Common myeloid progenitor, CD34-positive (primary cell): ENCODE measurements around the gene KPNA2.
"Not testable (repeated sequence)": the region's sequence is repeated elsewhere in the genome, so short reads cannot be mapped to it uniquely, and the experiment has no call there.

Experiments used
- CTCF ChIA-PET: fragments of 350-600 bp; sonication (Branson Sonifier 250); formaldehyde crosslinking; loops from one replicate; lab custom pipeline; 2021; ENCODE audit warnings: antibody characterized with exemption; lab: Charles Lee
- POLR2A ChIA-PET: fragments of 350-600 bp; sonication (Branson Sonifier 250); formaldehyde crosslinking; loops from one replicate; lab custom pipeline; 2021; ENCODE audit warnings: antibody characterized with exemption; lab: Charles Lee
- DNase-seq, 3 donors: peaks; one replicate each; pipeline versions ENCODE4 v3.0.0 to v3.0.0-alpha.2; 2013
- H3K27ac ChIP-seq, 2 experiments: 1 replicate in 1 of 2; 2 replicates in 1 of 2; pipeline ENCODE4 v1.7.0; 2013; ENCODE audit warnings: inconsistent platforms in 2 of 2, low read length in 2 of 2, mild to moderate bottlenecking in 2 of 2, low read depth in 1 of 2, moderate library complexity in 1 of 2; ENCODE audit not compliant: severe bottlenecking in 2 of 2, insufficient read depth in 1 of 2, poor library complexity in 1 of 2
- H3K27me3 ChIP-seq, 5 experiments: replicated peaks in 2 of 5; 1 replicate in 3 of 5; 2 replicates in 2 of 5; pipeline versions ENCODE4 v1.6.1 to v1.7.0; 2013; ENCODE audit warnings: low read length in 4 of 5, mild to moderate bottlenecking in 2 of 5, moderate library complexity in 2 of 5, inconsistent platforms in 1 of 5; ENCODE audit not compliant: insufficient read depth in 5 of 5, control insufficient read depth in 4 of 5
- H3K36me3 ChIP-seq, 4 experiments: 1 replicate in 2 of 4; 2 replicates in 2 of 4; pipeline versions ENCODE4 v1.6.1 to v1.7.0; 2013; ENCODE audit warnings: low read length in 3 of 4, control low read depth in 1 of 4, mild to moderate bottlenecking in 1 of 4; ENCODE audit not compliant: control insufficient read depth in 4 of 4, insufficient read depth in 4 of 4
- H3K4me1 ChIP-seq, 4 experiments: 1 replicate in 3 of 4; 2 replicates in 1 of 4; pipeline versions ENCODE4 v1.6.1 to v1.7.1; 2013; ENCODE audit warnings: low read length in 3 of 4, mild to moderate bottlenecking in 3 of 4, control low read depth in 1 of 4, inconsistent platforms in 1 of 4, moderate library complexity in 1 of 4; ENCODE audit not compliant: control insufficient read depth in 4 of 4, insufficient read depth in 4 of 4; ENCODE audit errors: control extremely low read depth in 1 of 4
- H3K4me3 ChIP-seq, 7 experiments: 1 replicate in 4 of 7; 2 replicates in 3 of 7; pipeline versions ENCODE4 v1.5.1 to v1.7.0; 2013; ENCODE audit warnings: mild to moderate bottlenecking in 7 of 7, low read length in 6 of 7, moderate library complexity in 6 of 7, inconsistent platforms in 2 of 7, low read depth in 2 of 7, control low read depth in 1 of 7; ENCODE audit not compliant: insufficient read depth in 4 of 7, control insufficient read depth in 1 of 7; ENCODE audit errors: extremely low read depth in 1 of 7
- H3K9me3 ChIP-seq, 5 experiments: 1 replicate in 4 of 5; 2 replicates in 1 of 5; pipeline versions ENCODE4 v1.6.1 to v1.7.1; 2013; ENCODE audit warnings: low read length in 4 of 5, mild to moderate bottlenecking in 2 of 5, inconsistent platforms in 1 of 5, low read depth in 1 of 5, moderate library complexity in 1 of 5; ENCODE audit not compliant: control insufficient read depth in 4 of 5, insufficient read depth in 2 of 5; ENCODE audit errors: control extremely low read depth in 1 of 5
- WGBS: methylation state at CpG from one replicate; pipeline ENCODE4 v1.1.5; 2013; ENCODE audit not compliant: insufficient coverage; 5-methylcytosine and 5-hydroxymethylcytosine counted together

Gene KPNA2

DNA sequence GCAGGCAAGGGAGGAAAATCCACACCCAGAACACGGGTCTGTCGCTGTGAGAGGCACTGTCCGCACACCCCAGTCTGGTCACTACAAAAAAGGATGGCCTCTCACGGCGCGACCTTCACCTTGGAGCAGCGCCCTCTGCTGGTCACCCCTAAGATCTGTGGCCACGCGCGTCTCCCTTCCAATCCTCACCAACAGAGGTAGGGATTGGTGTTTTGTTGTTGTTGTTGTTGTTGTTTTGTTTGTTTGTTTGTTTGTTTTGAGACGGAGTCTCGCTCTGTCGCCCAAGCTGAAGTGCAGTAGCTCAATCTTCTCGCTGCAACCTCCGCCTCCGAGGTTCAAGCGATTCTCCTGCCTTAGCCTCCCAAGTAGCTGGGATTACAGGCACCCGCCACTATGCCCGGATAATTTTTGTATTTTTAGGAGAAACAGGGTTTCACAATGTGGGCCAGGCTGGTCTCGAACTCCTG lies 24.3 kb upstream of the KPNA2 start:
- Histone ChIP-seq H3K4me3 (peak overlapping the region; percentile 7 to 77 (median 68)), H3K4me1 (peaks cover 0 to 4% (median 2%) of the 10 kb centered on the region in 4 experiments), H3K27ac (no peak overlapping the region), H3K9me3 (no peaks in the 10 kb centered on the region), H3K27me3 (no peaks in the 10 kb centered on the region), H3K36me3 (no peaks in the 10 kb centered on the region)
- WGBS = 84% methylated on average over 10 of the region's 20 CpGs
- CTCF ChIA-PET = interaction anchor here (1.1 to 1.5 kb wide), 3 partner anchors 9 to 47 kb away, joined by 3 to 5 read pairs (median 3); no protein-coding TSS in a partner anchor
- POLR2A ChIA-PET = no interaction called here
- peak in 2 of 3 donors; percentile 61 to 68 for DNase-seq

GRCh38 chr17:68013385-68013784 lies 22.1 kb upstream of the KPNA2 start:
- Histone ChIP-seq H3K27me3 (no peaks in the 10 kb centered on the region), H3K4me1 (peaks cover 0 to 4% (median 2%) of the 10 kb centered on the region in 4 experiments), H3K4me3 (no peak overlapping the region), H3K36me3 (no peaks in the 10 kb centered on the region), H3K27ac (no peak overlapping the region), H3K9me3 (no peaks in the 10 kb centered on the region)
- CTCF ChIA-PET = interaction anchor here (1.1 kb wide), 1 partner anchor 10 kb away, joined by 5 read pairs; no protein-coding TSS in a partner anchor
- POLR2A ChIA-PET = no interaction called here
- DNase-seq = no peak

DNA sequence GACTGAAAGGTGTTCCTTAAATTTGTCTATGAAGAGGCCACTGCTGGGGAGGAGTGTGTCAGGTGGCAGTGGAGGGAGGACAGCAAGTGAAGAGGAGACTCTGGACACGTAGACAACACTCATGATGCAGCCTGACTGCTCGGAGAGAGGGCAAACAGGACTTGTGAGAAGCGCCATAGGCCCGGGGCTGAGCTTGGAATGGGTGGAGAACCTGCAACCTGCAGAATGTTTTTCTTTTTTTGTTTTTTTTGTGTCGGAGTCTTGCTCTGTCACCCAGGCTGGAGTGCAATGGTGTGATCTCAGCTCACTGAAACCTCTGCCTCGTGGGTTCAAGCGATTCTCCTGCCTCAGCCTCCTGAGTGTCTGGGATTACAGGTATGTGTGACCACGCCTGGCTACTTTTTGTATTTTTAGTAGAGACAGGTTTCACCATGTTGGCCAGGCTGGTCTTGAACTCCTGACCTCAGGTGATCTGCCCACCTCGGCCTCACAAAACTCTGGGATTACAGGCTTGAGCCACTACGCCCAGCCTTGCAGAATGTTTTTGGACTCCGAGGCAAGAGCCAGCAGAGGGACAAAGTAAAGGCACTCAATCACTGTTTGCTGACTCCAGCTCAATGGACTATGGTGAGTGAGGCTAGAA lies 20.3 kb upstream of the KPNA2 start:
- ChIA-PET CTCF (no interaction called here), POLR2A (no interaction called here)
- H3K36me3 ChIP-seq = no peaks in the 10 kb centered on the region
- WGBS = 98% methylated on average over 10 of the region's 11 CpGs
- H3K4me3 ChIP-seq = no peak overlapping the region
- H3K27ac ChIP-seq = no peak overlapping the region
- no peaks in the 10 kb centered on the region for H3K27me3 ChIP-seq
- DNase-seq = no peak
- peaks cover 0 to 4% (median 4%) of the 10 kb centered on the region in 4 experiments for H3K4me1 ChIP-seq
- no peaks in the 10 kb centered on the region for H3K9me3 ChIP-seq

DNA sequence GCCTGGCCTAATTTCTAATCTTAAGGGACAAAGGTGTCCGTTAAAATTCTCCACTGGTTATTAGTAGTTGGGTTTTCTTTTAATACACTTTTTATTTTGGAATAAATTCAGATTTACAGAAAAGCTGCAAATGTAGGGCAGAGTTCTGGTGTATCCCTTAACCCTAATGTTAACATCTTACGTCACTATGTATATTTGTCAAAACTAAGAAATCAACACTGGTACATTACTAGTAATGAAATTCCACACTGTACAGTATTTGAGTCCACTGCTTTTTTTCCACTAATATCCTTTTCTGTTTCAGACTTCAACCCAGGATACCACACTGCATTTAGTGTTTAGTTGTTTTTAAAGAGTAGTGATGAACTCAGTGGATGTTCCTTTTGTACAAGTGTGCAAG lies 18.7 kb upstream of the KPNA2 start:
- Histone ChIP-seq H3K27me3 (no peaks in the 10 kb centered on the region), H3K27ac (no peak overlapping the region), H3K36me3 (no peaks in the 10 kb centered on the region), H3K4me1 (peaks cover 0 to 10% (median 6%) of the 10 kb centered on the region in 4 experiments), H3K4me3 (no peak overlapping the region), H3K9me3 (no peaks in the 10 kb centered on the region)
- POLR2A ChIA-PET = no interaction called here
- CTCF ChIA-PET = interaction anchor here (0.7 to 1.2 kb wide), 5 partner anchors 7 to 447 kb away, joined by 3 to 4 read pairs (median 3); no protein-coding TSS in a partner anchor
- WGBS = 86% methylated on average over 1 of the region's 2 CpGs
- no peak for DNase-seq

- WGBS = 96% methylated on average over 16 of the region's 21 CpGs
- DNase-seq, H3K4me3 ChIP-seq: not testable (repeated sequence)
Measured at GRCh38 chr17:68018493-68018892, 17.0 kb upstream of the KPNA2 start.

DNA sequence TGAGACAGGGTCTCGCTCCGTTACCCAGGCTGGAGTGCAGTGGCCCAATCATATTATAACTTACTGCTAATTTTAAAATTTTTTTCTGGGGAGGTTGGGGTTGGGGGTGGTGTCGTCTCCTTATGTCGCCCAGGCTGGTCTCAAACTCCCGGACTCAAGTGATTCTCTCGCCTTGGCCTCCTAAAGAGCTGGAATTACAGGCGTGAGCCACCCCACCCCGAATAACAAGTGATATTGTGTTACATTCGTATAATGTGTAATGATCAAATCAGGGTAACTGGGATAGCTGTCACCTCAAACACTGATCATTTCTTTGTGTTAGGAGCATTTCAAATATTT lies 16.2 kb upstream of the KPNA2 start:
- Histone ChIP-seq H3K27ac (no peak overlapping the region), H3K9me3 (no peaks in the 10 kb centered on the region), H3K4me3 (peak overlapping the region in 4 of 7 experiments; percentile 28 to 91 (median 75)), H3K27me3 (no peaks in the 10 kb centered on the region), H3K36me3 (no peaks in the 10 kb centered on the region), H3K4me1 (peaks cover 0 to 8% (median 6%) of the 10 kb centered on the region in 4 experiments)
- no CpG with 5 or more reads among the region's 9 CpGs for WGBS
- ChIA-PET CTCF (interaction anchor here (0.6 to 1.6 kb wide), 3 partner anchors 8 to 94 kb away, joined by 3 to 5 read pairs (median 3); no protein-coding TSS in a partner anchor), POLR2A (no interaction called here)
- no peak for DNase-seq

More at GRCh38 chr17:68018493-68018892, 17.0 kb upstream of the KPNA2 start:
- CTCF ChIA-PET = interaction anchor here (1.1 kb wide), 1 partner anchor 22 kb away, joined by 3 read pairs; the partner anchor contains the start of gene C17orf58
- H3K36me3 ChIP-seq, H3K4me1 ChIP-seq, H3K27me3 ChIP-seq, H3K27ac ChIP-seq, H3K9me3 ChIP-seq, POLR2A ChIA-PET: not testable (repeated sequence)
